Hepatocyte (in vitro differentiated cells): ENCODE measurements around the gene ANKRD12.

Experiments used
- EZH2phosphoT487 ChIP-seq: fragments of 200-600 bp; sonication (generic); IDR thresholded peaks from one replicate; pipeline ENCODE4 v1.6.1; 2018; ENCODE audit warnings: antibody characterized with exemption, mild to moderate bottlenecking, low read depth, moderate library complexity; ENCODE audit not compliant: unreplicated experiment, severe bottlenecking
- TF ChIP-seq, protein P1 (sequence below): fragments of 200-600 bp; sonication (generic); IDR thresholded peaks from 2 replicates; pipeline ENCODE4 v1.5.1; 2016; ENCODE audit warnings: antibody characterized with exemption, mild to moderate bottlenecking; ENCODE audit not compliant: poor library complexity

GRCh38 chr18:9304388-9305070 is 167.9 kb downstream of the ANKRD12 start:
- TF ChIP-seq, protein P1, sequence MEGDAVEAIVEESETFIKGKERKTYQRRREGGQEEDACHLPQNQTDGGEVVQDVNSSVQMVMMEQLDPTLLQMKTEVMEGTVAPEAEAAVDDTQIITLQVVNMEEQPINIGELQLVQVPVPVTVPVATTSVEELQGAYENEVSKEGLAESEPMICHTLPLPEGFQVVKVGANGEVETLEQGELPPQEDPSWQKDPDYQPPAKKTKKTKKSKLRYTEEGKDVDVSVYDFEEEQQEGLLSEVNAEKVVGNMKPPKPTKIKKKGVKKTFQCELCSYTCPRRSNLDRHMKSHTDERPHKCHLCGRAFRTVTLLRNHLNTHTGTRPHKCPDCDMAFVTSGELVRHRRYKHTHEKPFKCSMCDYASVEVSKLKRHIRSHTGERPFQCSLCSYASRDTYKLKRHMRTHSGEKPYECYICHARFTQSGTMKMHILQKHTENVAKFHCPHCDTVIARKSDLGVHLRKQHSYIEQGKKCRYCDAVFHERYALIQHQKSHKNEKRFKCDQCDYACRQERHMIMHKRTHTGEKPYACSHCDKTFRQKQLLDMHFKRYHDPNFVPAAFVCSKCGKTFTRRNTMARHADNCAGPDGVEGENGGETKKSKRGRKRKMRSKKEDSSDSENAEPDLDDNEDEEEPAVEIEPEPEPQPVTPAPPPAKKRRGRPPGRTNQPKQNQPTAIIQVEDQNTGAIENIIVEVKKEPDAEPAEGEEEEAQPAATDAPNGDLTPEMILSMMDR: no peak
- TF ChIP-seq EZH2phosphoT487: no peak
